Stimulated activated CD8-positive, alpha-beta memory T cell treated with anti-CD3 and anti-CD28 coated beads, Interleukin-15, amount 100 ng/mL, for 1 hour (primary cell): ENCODE measurements around the gene ROPN1B.
"Not testable (repeated sequence)": the region's sequence is repeated elsewhere in the genome, so short reads cannot be mapped to it uniquely, and the experiment has no call there.

Experiments
- DNase-seq: peaks from one replicate; pipeline ENCODE4 v3.0.0-alpha.2; 2020; ENCODE audit warnings: low read depth

ROPN1B gene

DNA sequence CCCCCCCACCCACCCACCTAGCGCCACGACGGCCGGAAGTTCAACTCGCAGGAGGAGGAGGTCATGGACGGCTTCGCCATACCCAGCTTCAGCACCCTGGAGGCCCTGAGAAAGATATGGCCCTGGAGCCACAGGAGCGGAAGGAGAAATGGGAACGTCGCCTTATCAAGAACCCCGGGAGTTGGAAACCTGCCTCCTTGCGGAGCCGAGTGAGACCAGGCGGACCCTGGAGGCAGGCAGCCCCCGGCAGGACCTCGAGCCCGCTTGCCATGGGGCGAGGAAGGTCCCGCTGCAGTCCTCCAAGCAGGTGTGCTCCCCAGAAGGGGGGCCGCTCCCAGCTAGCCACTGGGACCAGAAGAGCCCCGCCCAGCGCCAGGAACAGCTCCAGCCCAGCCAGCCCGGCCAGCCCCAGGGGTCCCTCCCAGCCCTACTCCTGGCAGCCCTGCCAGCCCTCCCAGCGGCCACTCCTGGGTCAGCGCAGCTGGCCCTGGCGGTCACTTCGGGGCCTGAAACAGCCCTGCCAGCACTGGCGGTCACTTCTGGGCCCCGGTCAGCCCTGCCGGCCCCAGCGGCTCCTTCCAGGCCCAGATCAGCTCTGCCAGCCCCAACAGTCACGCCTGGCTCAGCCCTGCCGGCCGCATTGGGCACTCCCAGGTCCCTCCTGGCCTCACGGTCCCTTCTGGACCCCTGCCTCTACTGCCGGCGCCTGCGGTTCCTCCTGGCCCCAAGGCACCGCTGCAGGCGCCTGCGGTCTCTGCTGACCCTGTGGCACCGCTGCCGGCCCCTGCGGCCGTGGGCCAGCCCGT lies 10.3 kb upstream of the ROPN1B start:
- DNase-seq: no peak

- no peak for DNase-seq
Measured at GRCh38 chr3:125959317-125960065, 9.5 kb upstream of the ROPN1B start.

- no peak for DNase-seq
Measured at GRCh38 chr3:125960066-125960424, 8.9 kb upstream of the ROPN1B start.

DNA sequence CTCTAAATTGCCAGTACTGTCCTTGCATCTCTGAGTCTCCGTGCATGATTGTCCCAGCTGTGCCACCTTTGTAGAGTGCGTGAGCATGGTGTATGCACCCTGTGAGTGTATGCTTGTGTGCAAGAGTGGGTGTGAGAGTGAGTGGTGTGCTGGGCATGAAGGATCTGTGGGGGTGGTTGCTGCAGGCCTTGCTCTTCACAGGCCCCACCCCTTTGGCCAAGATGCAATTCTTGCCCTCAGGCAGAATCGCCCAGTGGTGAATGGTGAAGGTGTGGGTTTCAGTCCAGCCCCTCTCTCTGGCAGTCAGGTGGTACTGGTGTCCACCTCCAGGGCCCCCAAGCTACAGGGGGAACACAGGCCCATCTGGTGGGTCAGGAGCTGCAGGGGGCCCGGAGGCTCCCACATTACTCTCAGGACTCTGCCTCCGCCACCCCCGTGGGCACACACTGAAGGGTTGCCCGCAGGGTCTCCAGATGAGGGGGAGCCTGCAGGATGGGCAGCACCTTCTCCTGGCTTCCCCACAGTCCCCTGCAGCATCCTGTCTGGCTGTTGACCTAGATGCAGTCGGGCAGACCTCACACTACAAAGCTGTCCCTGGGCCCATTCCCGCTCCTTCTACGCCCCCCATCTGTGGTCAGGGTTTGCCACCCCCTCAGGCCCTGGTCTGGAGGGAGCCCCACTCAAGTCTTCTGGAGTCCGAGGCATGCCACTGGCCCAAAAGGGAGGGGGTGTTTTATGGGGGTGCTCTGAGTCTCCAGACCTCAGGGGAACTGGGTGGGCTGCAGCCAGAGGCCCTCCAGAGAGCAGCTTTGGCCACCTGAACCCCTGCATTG lies 8.3 kb upstream of the ROPN1B start:
- no peak for DNase-seq

- DNase-seq: no peak
Measured at GRCh38 chr3:125961289-125961589, 7.7 kb upstream of the ROPN1B start.

- DNase-seq: not testable (repeated sequence)
Measured at GRCh38 chr3:125963834-125964233, 5.1 kb upstream of the ROPN1B start.

DNA sequence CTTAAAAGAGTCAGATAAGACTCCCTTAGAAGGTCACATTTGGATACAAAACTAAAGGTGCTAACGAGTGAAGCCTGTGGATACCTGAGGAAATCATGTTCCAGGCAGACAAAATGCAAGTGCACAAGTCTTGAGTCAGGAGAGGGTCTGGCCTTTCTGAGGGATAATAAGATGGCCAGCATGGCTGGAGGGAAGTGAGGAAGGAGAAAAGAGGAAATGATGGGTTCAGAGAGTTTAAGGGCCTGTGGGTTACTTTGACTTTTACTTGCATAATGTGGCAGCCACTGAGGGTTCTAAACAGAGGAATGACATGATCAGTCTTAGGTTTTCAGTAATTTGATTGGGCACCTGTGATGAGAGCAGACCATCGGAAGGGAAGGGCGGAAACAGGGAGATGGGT lies 3.5 kb upstream of the ROPN1B start:
- DNase-seq: no peak

GRCh38 chr3:125967156-125967555 lies 1.8 kb upstream of the ROPN1B start:
- DNase-seq: no peak

DNA sequence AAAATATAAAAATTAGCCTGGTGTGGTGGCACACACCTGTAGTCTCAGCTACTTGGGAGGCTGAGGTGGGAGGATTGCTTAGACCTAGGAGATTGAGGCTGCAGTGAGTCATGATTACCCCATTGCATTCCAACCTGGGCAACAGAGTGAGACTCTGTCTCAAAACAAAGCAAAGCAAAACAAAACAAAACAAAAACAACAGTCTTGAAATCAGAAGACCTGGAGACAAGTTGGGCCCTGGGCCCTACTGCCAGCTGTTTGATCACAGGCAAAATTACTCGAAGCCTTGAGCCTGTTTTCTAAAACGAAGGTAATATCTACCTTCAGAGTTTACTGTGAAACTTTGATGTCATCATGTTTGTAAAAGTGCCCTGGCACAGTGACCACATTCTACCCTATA lies 857 bp upstream of the ROPN1B start:
- DNase-seq: not testable (repeated sequence)

GRCh38 chr3:125971997-125972944 lies 3.3 kb downstream of the ROPN1B start:
- DNase-seq: not testable (repeated sequence)

GRCh38 chr3:125975245-125976002 lies 6.4 kb downstream of the ROPN1B start:
- not testable (repeated sequence) for DNase-seq

DNA sequence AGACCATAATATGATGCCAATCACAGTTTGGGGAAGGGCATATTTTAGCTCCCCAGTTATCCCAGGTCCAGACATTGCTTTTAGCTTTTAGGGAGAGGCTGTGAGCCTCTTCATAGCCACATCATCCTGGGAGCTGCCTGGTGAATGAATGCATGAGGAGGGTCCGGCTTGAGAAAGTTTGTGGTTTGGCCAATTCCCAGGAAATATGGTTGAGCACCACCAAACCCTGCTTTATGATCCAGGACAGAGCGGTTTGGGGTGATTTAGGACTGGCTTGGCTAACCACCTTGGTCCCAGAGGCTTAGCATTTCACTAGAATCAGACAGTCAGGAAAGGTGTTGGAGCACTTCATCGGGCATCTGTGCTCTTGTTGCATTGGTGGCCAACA lies 7.0 kb downstream of the ROPN1B start:
- not testable (repeated sequence) for DNase-seq

DNA sequence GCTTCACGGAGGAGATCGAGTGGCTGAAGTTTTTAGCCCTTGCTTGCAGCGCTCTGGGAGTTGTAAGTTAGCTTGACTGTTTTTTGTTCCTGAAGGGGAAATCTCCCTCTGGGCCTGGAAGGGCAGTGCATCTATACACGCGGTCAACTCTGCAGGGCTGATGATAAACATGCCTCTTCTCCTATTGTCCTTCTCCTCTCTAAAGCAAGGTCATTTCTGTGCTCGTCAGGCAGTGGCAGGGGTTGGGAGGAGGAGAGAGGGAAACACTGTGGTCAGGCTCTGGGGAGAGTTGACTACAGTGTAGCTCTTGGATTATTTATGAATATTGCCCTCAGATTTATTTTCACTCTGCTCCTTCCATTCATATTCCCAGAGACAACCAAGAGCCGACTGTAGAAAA lies 8.1 kb downstream of the ROPN1B start:
- DNase-seq: not testable (repeated sequence)

DNA sequence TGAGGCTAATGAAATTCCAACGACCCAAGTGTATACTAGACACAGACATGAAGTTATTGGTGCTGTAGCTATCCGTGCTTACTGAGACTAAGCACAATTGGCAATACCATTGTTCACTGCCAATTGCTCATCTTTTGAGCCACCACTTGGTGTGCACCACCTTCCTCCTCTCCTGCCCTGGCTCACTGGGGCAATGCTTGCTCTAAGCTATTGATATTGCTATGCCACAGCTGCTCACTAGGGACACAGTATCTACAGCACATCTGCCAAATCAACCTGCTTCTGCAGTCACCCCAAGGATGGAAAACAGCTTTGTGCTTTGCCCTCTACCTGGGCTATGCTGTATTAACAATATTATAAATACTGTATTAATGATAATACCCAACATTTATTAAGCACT lies 16.0 kb downstream of the ROPN1B start:
- not testable (repeated sequence) for DNase-seq

DNA sequence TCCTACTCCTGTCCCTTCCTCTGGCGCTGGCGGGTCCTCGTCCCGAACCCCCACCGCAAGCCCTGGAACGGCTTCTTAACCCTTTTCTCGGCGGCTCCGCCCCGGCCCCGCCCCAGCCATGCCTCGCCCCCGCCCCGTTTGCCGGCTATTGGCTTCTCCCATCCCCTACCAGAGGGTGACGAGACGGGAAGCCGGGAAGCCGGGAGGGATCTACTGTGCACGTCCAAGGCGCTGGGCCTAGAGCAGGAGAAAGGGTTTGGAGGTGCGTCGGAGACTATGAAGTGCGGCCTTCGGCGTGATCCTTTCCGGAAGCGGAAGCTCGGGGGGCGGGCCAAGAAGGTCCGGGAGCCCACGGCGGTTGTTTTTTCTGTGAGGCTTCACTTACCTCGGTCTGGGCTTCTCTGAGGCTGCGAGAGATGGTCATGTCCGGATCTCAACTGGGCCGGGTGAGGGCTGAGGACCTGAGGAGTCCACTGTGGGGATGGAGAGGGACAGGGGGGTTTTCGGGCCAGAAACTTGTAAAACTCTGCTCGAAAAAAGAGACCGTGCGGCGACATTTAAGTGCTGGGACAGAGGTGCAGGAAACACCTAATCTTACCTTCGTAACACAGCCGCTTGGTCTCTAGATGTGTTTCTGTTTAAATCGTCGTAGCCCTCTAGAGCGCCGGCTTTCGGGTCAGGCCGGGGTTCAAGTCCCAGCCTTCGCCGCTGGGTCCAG lies 21.4 kb downstream of the ROPN1B start:
- peak; percentile 50 for DNase-seq

GRCh38 chr3:125996751-125997150 lies 27.8 kb downstream of the ROPN1B start:
- DNase-seq: not testable (repeated sequence)

DNA sequence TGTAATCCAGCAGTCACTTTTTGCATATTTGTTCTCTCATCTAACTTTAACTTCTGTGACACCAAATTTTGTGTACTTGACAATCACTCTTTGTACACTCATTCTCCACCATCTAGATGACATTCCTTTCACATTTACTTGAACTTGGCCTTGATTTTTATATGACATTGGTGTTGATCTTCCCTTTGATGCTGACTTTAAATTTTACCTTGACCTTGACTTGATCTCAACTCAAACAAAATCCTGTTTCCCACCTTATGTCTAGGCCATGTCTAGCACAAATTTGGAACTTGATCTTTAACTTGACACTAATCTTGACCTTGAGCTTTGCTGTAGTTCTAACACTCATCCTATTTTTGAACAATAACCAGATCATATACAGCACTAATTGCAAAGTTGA lies 33.2 kb downstream of the ROPN1B start:
- DNase-seq: no peak

GRCh38 chr3:126003447-126004190 lies 34.6 kb downstream of the ROPN1B start:
- DNase-seq: no peak

GRCh38 chr3:126004217-126004616 lies 35.2 kb downstream of the ROPN1B start:
- DNase-seq: no peak
